HG03175 (cell line): ENCODE measurements around the gene MAGEB5.
"Not testable (repeated sequence)": the region's sequence is repeated elsewhere in the genome, so short reads cannot be mapped to it uniquely, and the experiment has no call there.

ENCODE experiments used
- ATAC-seq: cut with Tn5 transposase; IDR thresholded peaks from one replicate; pipeline ENCODE4 v1.9.1; 2021; ENCODE audit warnings: mild to moderate bottlenecking, moderate library complexity; ENCODE audit not compliant: unreplicated experiment

Gene MAGEB5

DNA sequence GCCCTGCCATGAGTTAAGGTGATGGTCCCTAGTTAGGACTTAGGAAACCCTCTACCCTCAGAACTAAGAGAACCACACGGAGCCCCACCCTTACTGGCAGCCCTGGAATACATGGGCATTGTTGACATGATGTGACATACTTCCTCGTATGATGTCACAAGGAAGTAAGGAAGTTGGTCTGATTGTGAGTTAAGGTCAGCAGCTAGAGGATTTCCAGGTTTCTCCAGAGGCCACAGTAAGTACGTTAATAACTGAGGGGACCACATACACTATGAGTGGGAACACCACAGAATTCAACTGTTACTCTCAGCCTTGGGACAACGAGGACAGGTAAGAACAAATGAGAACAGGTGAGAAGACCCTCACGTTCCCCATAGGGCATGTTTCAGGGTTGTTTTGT, at the start of gene MAGEB5:
Gene MAGEB5 (plus strand): TSS at position 301 of the 400 bp plus-strand sequence. CDS start 1,133 bp downstream, outside the sequence.
- no peak for ATAC-seq

DNA sequence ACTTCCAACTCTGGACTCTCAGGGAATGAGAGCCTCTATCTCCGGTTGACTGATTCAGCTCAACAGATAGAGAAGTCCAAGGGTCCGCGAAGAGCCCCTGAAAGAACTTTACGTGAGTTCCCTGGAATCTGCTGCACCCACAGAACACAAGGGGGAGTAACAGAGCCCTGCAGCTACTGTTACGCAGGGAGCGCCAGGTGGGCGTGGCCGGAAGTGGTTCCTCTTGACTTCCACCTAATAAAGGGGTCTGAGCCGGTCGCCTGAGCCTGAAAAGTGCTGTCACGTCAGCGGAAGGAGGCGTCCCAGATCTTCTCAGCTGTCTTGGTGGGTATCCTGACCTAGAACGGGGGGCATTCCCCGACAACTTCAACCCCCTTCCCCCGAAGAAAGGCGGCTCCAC, 23.8 kb upstream of the MAGEB5 start, which contains the start of gene MAGEB6:
Gene MAGEB6 (plus strand): TSS at position 237 of the 400 bp plus-strand sequence. CDS start 1,407 bp downstream, outside the sequence.
- ATAC-seq: no peak

- no peak for ATAC-seq
Measured at GRCh38 chrX:26203561-26203960, 12.4 kb upstream of the MAGEB5 start.

DNA sequence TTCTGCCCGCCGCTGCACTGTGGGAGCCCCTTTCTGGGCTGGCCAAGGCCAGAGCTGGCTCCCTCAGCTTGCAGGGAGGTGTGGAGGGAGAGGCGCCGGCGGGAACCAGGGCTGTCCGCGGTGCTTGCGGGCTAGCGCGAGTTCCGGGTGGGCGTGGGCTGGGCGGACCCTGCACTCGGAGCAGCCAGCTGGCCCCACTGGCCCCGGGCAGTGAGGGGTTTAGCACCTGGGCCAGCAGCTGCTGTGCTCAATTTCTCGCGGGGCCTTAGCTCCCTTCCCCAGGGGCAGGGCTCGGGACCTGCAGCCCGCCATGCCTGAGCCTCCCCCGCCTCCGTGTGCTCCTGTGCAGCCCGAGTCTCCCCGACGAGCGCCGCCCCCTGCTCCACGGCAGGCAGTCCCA, 11.3 kb upstream of the MAGEB5 start:
- ATAC-seq: not testable (repeated sequence)

- ATAC-seq: no peak
Measured at GRCh38 chrX:26208012-26208411, 8.0 kb upstream of the MAGEB5 start.

- no peak for ATAC-seq
Measured at GRCh38 chrX:26219351-26219750, 3.4 kb downstream of the MAGEB5 start.

DNA sequence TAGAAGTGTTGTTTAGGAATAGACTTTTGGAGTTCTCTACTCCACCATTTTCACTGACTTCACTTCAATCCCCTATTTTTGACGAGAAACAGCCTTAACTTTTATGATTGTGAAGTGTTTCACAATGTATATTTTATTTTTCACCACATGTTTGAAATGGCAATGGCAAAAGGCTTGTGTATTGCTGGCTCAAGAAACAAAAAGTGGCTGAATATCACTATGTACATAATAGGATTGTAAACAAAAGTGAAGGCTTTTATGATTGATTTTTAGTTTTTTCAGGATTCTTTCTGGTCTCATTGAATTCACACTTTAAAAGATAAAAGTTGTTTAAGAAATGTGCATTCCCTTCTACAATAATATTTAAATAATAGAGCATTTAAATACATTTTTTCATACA, 18.2 kb downstream of the MAGEB5 start:
- no peak for ATAC-seq

DNA sequence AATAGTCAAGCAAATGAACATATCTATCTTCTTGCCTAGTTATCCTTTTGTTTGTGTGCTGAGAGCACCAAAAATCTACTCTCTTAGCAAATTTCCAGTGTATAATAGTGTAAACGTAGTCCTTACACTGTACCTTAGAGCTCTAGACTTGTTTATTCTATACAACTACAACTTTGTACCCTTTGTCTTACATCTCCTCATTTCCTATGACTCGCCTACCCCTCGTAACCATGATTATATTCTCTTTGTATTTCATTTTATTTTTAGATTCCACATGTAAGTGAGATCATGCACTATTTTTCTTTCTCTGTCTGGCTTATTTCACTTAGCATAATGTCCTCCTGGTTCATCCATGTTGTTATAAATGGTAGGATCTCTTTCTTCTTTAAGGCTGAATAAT, 37.6 kb downstream of the MAGEB5 start:
- ATAC-seq: no peak

DNA sequence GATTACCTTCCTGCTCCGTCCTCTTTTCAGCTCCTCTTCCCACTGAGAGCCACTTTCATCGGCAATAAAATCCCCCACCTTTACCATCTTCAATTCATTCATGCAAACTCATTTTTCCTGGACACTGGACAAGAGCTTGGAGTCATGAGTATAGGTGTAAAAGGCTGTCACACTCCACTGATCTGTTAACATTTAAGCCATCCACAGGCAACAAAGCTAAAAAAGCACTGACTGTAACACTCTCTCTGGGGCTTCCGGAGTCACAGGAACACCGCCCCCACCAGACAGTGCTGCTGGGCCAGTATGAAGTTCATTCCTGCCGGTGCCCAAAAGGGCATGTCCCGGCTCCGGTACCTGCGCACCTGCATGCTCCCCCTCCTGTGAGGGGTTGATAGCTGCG, 38.5 kb downstream of the MAGEB5 start:
- no peak for ATAC-seq

DNA sequence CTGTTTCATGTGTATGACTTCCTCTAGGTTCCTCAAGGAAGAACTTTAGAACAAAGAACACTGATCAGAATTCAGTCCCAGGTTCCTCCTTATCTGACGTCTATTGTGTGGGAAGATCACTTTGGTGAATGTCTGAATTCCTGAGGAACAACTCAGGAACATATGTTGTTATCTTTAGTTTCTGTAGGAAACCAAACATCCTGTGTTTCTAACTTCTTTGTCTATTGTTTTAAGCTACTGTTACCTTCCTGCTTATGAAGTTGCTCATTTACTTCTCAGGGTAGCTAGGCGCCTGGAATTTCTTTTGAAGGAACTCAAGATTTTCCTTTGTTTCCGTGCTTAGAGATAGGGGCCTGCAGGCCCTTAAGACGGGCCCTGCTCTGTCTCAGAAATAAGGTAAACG, 46.2 kb downstream of the MAGEB5 start:
- ATAC-seq: no peak
